SH-SY5Y (cell line): ENCODE results near the gene RGS19.

ENCODE experiments used
- GATA2 ChIP-seq: IDR thresholded peaks from 2 replicates; pipeline ENCODE4 v1.6.1; 2011; ENCODE audit warnings: mild to moderate bottlenecking, low read depth, low read length
- GATA3 ChIP-seq: IDR thresholded peaks from 2 replicates; pipeline ENCODE4 v1.6.1; 2011; ENCODE audit warnings: low read depth, mild to moderate bottlenecking, low read length, moderate library complexity

GRCh38 chr20:64052326-64052722 lies 27.0 kb downstream of the RGS19 start:
- no peak for TF ChIP-seq GATA2
- TF ChIP-seq GATA3 = no peak
